KMS-11 (cell line): ENCODE measurements around the gene PCNT.

Experiments used
- H2AFZ ChIP-seq: fragments of 200-600 bp; sonication (generic); 2 replicates; pipeline ENCODE4 v1.6.1; 2016; ENCODE audit warnings: antibody characterized with exemption, mixed run types, low read depth
- H3K27ac ChIP-seq: fragments of 200-600 bp; sonication (generic); 2 replicates; pipeline ENCODE4 v1.6.1; 2016; ENCODE audit warnings: mild to moderate bottlenecking, mixed run types
- H3K27me3 ChIP-seq: fragments of 200-600 bp; sonication (generic); 2 replicates; pipeline ENCODE4 v1.6.1; 2017; ENCODE audit warnings: mild to moderate bottlenecking, low read depth, mixed run types, moderate library complexity; ENCODE audit not compliant: insufficient read depth
- H3K36me3 ChIP-seq: fragments of 200-600 bp; sonication (generic); 2 replicates; pipeline ENCODE4 v1.6.1; 2017; ENCODE audit warnings: mild to moderate bottlenecking, mixed run types; ENCODE audit not compliant: insufficient read depth
- H3K4me1 ChIP-seq: fragments of 200-600 bp; sonication (generic); 2 replicates; pipeline ENCODE4 v1.6.1; 2016; ENCODE audit warnings: mild to moderate bottlenecking, low read depth, mixed run types; ENCODE audit not compliant: poor library complexity, severe bottlenecking
- H3K4me2 ChIP-seq: fragments of 200-600 bp; sonication (generic); 2 replicates; pipeline ENCODE4 v1.7.0; 2016; ENCODE audit warnings: mild to moderate bottlenecking, mixed run types
- H3K4me3 ChIP-seq: fragments of 200-600 bp; sonication (generic); IDR thresholded peaks from 2 replicates; pipeline ENCODE4 v1.6.1; 2017; ENCODE audit warnings: low read depth, low read length, mixed read lengths; ENCODE audit not compliant: insufficient read depth
- H3K79me2 ChIP-seq: fragments of 200-600 bp; sonication (generic); 2 replicates; pipeline ENCODE4 v1.6.1; 2016; ENCODE audit warnings: low read depth, mixed run types; ENCODE audit not compliant: insufficient read depth
- H3K9ac ChIP-seq: fragments of 200-600 bp; sonication (generic); 2 replicates; pipeline ENCODE4 v1.6.1; 2016; ENCODE audit warnings: mild to moderate bottlenecking, mixed run types
- H4K20me1 ChIP-seq: fragments of 200-600 bp; sonication (generic); 2 replicates; pipeline ENCODE4 v1.6.1; 2016; ENCODE audit warnings: mild to moderate bottlenecking, mixed run types; ENCODE audit not compliant: insufficient read depth
- TF ChIP-seq, protein P1 (sequence below): fragments of 200-600 bp; sonication (generic); conservative IDR thresholded peaks from 2 replicates; pipeline ENCODE4 v1.6.1; 2017; ENCODE audit warnings: low read depth, mild to moderate bottlenecking, antibody characterized with exemption, low read length, moderate library complexity, mixed read lengths

PCNT gene

DNA sequence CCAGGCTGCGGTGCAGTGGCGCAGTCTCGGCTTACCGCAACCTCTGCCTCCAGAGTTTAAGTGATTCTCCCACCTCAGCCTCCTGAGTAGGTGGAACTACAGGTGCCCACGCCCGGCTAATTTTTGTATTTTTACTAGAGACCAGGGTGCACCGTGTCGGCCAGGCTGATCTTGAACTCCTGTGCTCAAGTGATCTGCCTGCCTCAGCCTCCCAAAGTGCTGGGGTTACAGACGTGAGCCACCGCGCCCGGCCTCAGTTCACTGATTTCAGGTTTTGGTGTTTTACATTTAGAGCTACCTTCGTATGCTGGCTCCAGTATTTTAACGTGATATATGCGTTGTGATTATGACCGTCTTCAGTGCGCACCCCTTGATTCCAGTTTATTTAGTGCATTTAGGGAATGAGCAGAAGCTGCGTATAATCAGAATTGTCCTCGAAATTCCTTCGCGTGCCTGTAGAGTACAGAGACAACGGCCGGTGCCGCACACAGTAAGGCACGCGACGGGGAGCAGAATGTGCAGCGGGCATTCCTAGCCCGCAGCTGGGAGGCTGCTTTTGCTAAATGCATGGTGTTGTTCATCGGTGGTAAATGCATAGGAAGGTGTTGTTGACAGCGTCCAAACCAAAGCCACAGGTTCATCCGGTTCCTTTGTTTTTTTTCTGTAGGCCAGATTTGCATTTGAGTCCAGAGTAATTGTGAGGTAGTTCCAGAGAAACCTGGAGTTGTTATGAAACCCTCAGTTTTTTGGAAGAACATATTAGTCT, 85.9 kb downstream of the PCNT start:
- H3K4me2 ChIP-seq = no peak overlapping the region
- H3K36me3 ChIP-seq = 0 out of 2 replicates have a peak, but pooled peaks cover 1% of the 10 kb centered on the region
- no peaks in the 10 kb centered on the region for H3K4me1 ChIP-seq
- H3K9ac ChIP-seq = no peak overlapping the region
- H3K27ac ChIP-seq = no peak overlapping the region
- no peaks in the 10 kb centered on the region for H3K79me2 ChIP-seq
- TF ChIP-seq, protein P1, sequence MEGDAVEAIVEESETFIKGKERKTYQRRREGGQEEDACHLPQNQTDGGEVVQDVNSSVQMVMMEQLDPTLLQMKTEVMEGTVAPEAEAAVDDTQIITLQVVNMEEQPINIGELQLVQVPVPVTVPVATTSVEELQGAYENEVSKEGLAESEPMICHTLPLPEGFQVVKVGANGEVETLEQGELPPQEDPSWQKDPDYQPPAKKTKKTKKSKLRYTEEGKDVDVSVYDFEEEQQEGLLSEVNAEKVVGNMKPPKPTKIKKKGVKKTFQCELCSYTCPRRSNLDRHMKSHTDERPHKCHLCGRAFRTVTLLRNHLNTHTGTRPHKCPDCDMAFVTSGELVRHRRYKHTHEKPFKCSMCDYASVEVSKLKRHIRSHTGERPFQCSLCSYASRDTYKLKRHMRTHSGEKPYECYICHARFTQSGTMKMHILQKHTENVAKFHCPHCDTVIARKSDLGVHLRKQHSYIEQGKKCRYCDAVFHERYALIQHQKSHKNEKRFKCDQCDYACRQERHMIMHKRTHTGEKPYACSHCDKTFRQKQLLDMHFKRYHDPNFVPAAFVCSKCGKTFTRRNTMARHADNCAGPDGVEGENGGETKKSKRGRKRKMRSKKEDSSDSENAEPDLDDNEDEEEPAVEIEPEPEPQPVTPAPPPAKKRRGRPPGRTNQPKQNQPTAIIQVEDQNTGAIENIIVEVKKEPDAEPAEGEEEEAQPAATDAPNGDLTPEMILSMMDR = no peak
- H4K20me1 ChIP-seq = no peaks in the 10 kb centered on the region
- no peaks in the 10 kb centered on the region for H3K27me3 ChIP-seq
- H3K4me3 ChIP-seq = no peak overlapping the region
- no peak overlapping the region for H2AFZ ChIP-seq

DNA sequence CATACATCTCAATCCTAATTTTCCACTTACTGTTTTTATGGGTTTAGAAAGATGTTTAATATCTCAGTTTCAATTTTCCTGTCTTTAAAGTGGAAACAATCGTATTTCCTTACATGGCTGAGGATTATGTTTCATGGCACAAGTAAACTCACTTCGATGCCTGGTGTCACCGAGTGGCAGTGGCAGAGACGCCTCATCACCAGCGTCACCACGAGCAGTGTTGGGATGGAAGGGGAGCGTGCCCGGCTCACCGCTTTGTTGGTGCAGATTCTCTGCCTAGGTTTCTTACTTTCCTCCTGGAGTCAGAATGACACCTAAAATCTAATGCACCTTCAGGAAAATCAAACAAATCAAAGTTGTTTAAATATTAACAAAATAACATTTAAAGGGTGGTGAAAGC, 86.6 kb downstream of the PCNT start:
- TF ChIP-seq, protein P1 = no peak
- Histone ChIP-seq H3K4me1 (no peaks in the 10 kb centered on the region), H3K27me3 (no peaks in the 10 kb centered on the region), H3K9ac (no peak overlapping the region), H3K27ac (no peak overlapping the region), H3K79me2 (no peaks in the 10 kb centered on the region), H4K20me1 (no peaks in the 10 kb centered on the region), H3K36me3 (no peaks in the 10 kb centered on the region), H2AFZ (no peak overlapping the region), H3K4me3 (no peak overlapping the region), H3K4me2 (no peak overlapping the region)

DNA sequence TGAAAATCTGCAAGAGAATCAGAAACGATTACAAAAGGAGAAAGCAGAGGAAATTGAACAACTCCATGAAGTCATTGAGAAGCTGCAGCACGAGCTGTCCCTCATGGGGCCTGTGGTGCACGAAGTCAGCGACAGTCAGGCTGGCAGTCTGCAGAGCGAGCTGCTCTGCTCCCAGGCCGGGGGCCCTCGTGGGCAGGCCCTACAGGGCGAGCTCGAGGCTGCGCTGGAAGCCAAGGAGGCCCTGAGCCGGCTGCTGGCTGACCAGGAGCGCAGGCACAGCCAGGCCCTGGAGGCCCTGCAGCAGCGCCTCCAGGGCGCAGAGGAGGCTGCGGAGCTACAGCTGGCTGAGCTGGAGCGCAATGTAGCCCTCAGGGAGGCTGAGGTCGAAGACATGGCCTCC, 87.3 kb downstream of the PCNT start:
- no peaks in the 10 kb centered on the region for H4K20me1 ChIP-seq
- no peaks in the 10 kb centered on the region for H3K79me2 ChIP-seq
- H3K9ac ChIP-seq = no peak overlapping the region
- no peak overlapping the region for H3K4me2 ChIP-seq
- no peak overlapping the region for H3K27ac ChIP-seq
- no peaks in the 10 kb centered on the region for H3K4me1 ChIP-seq
- TF ChIP-seq, protein P1 = no peak
- H2AFZ ChIP-seq = no peak overlapping the region
- H3K4me3 ChIP-seq = no peak overlapping the region
- H3K27me3 ChIP-seq = no peaks in the 10 kb centered on the region
- H3K36me3 ChIP-seq = no peaks in the 10 kb centered on the region

DNA sequence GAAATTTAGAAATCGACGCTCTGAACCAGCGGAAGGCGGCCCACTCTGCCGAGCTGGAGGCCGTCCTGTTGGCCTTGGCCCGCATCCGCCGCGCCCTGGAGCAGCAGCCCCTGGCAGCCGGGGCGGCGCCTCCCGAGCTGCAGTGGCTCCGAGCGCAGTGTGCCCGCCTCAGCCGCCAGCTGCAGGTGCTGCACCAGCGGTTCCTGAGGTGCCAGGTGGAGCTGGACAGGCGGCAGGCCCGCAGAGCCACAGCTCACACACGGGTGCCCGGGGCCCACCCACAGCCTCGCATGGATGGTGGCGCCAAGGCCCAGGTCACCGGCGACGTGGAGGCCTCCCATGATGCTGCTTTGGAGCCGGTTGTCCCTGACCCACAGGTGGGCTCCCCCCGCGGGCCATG, 87.7 kb downstream of the PCNT start:
- H3K27me3 ChIP-seq = no peaks in the 10 kb centered on the region
- H4K20me1 ChIP-seq = no peaks in the 10 kb centered on the region
- no peaks in the 10 kb centered on the region for H3K79me2 ChIP-seq

More for the DNA sequence above, 87.7 kb downstream of the PCNT start:
- H3K27ac ChIP-seq = no peak overlapping the region
- H3K4me3 ChIP-seq = no peak overlapping the region
- H3K4me2 ChIP-seq = no peak overlapping the region
- H3K9ac ChIP-seq = no peak overlapping the region
- no peak overlapping the region for H2AFZ ChIP-seq
- no peaks in the 10 kb centered on the region for H3K36me3 ChIP-seq
- no peaks in the 10 kb centered on the region for H3K4me1 ChIP-seq
- TF ChIP-seq, protein P1 = no peak
